ENCODE data around the gene KATNB1. TPM values are rescaled to one million over a fixed set of nuclear protein-coding genes. Genes with fewer than 3 reads are reported as not detected.

The KATNB1 gene
- total and polyA plus RNA-seq, 2 experiments from 2014 or later = 31.4 to 65.9 TPM

DNA sequence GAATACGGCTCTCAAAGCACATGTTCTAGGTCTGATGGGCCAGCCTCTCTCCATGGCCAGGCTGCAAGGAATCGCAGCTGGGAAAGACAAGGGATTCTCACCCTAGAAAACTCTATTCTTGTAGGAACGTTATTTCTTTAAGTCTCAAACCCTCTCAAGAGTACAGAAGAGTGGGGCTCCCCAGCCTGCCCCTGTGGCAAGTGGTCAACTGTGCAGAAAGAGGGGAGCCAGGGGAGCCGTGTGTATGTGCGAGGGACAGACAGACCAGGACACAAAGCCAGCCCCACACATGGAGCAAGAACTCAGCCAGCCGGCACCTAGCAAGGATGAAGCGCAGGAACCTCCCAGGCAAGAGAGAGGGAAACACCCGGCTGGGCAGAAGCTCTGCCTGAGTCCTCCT lies 50.4 kb downstream of the KATNB1 start:
- Mint-ChIP-seq H3K4me1 (peaks cover 11% of the 10 kb centered on the region; the same call in 2 of the 3 replicates), H3K9me3 (no peaks in the 10 kb centered on the region), H3K4me3 (no peak overlapping the region), H3K27ac (no peak overlapping the region), H3K27me3 (ENCODE audit: insufficient read depth, low read depth, poor library complexity) (peaks cover 8% of the 10 kb centered on the region), H3K36me3 (ENCODE audit: low read depth) (no peaks in the 10 kb centered on the region)
- H3K36me3 ChIP-seq (ENCODE audit: insufficient read depth) = no peaks in the 10 kb centered on the region
- ATAC-seq = no peak
- H3K27me3 ChIP-seq (ENCODE audit: insufficient read depth) = no peaks in the 10 kb centered on the region
- no peak overlapping the region for H3K4me3 ChIP-seq
- no peaks in the 10 kb centered on the region for H3K9me2 ChIP-seq (ENCODE audit: insufficient read depth)
- no peak overlapping the region for H3K27ac ChIP-seq (ENCODE audit: low read depth)
- H2AFZ ChIP-seq = no peak overlapping the region
- TF ChIP-seq JUNB (IDR thresholded peaks at IDR 0.05; ENCODE audit: unreplicated experiment) (no peak), ZNF331 (CRISPR knock-in tag; IDR thresholded peaks at IDR 0.05; ENCODE audit: low read depth) (no peak), CREB1 (CRISPR knock-in tag; IDR thresholded peaks at IDR 0.05; ENCODE audit: low read depth) (no peak)
- TF ChIP-seq, protein P1, sequence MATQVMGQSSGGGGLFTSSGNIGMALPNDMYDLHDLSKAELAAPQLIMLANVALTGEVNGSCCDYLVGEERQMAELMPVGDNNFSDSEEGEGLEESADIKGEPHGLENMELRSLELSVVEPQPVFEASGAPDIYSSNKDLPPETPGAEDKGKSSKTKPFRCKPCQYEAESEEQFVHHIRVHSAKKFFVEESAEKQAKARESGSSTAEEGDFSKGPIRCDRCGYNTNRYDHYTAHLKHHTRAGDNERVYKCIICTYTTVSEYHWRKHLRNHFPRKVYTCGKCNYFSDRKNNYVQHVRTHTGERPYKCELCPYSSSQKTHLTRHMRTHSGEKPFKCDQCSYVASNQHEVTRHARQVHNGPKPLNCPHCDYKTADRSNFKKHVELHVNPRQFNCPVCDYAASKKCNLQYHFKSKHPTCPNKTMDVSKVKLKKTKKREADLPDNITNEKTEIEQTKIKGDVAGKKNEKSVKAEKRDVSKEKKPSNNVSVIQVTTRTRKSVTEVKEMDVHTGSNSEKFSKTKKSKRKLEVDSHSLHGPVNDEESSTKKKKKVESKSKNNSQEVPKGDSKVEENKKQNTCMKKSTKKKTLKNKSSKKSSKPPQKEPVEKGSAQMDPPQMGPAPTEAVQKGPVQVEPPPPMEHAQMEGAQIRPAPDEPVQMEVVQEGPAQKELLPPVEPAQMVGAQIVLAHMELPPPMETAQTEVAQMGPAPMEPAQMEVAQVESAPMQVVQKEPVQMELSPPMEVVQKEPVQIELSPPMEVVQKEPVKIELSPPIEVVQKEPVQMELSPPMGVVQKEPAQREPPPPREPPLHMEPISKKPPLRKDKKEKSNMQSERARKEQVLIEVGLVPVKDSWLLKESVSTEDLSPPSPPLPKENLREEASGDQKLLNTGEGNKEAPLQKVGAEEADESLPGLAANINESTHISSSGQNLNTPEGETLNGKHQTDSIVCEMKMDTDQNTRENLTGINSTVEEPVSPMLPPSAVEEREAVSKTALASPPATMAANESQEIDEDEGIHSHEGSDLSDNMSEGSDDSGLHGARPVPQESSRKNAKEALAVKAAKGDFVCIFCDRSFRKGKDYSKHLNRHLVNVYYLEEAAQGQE (IDR thresholded peaks at IDR 0.05; ENCODE audit: unreplicated experiment) = no peak
- TF ChIP-seq, protein P2, sequence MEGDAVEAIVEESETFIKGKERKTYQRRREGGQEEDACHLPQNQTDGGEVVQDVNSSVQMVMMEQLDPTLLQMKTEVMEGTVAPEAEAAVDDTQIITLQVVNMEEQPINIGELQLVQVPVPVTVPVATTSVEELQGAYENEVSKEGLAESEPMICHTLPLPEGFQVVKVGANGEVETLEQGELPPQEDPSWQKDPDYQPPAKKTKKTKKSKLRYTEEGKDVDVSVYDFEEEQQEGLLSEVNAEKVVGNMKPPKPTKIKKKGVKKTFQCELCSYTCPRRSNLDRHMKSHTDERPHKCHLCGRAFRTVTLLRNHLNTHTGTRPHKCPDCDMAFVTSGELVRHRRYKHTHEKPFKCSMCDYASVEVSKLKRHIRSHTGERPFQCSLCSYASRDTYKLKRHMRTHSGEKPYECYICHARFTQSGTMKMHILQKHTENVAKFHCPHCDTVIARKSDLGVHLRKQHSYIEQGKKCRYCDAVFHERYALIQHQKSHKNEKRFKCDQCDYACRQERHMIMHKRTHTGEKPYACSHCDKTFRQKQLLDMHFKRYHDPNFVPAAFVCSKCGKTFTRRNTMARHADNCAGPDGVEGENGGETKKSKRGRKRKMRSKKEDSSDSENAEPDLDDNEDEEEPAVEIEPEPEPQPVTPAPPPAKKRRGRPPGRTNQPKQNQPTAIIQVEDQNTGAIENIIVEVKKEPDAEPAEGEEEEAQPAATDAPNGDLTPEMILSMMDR (conservative IDR thresholded peaks at IDR 0.05; ENCODE audit: low read depth in 2 of 2) = no peak
- peaks cover 3% of the 10 kb centered on the region; the same call in 1 of the 2 replicates for H3K4me1 ChIP-seq (ENCODE audit: insufficient read depth)
- no peaks in the 10 kb centered on the region for H3F3A ChIP-seq (replicated peaks; ENCODE audit: low read depth)
- H4K20me1 ChIP-seq (replicated peaks; ENCODE audit: insufficient read depth) = no peaks in the 10 kb centered on the region
- H3K79me2 ChIP-seq (replicated peaks; ENCODE audit: insufficient read depth) = no peaks in the 10 kb centered on the region
- H3K4me2 ChIP-seq = no peak overlapping the region
- DNase-seq (ENCODE audit: low spot score) = no peak

DNA sequence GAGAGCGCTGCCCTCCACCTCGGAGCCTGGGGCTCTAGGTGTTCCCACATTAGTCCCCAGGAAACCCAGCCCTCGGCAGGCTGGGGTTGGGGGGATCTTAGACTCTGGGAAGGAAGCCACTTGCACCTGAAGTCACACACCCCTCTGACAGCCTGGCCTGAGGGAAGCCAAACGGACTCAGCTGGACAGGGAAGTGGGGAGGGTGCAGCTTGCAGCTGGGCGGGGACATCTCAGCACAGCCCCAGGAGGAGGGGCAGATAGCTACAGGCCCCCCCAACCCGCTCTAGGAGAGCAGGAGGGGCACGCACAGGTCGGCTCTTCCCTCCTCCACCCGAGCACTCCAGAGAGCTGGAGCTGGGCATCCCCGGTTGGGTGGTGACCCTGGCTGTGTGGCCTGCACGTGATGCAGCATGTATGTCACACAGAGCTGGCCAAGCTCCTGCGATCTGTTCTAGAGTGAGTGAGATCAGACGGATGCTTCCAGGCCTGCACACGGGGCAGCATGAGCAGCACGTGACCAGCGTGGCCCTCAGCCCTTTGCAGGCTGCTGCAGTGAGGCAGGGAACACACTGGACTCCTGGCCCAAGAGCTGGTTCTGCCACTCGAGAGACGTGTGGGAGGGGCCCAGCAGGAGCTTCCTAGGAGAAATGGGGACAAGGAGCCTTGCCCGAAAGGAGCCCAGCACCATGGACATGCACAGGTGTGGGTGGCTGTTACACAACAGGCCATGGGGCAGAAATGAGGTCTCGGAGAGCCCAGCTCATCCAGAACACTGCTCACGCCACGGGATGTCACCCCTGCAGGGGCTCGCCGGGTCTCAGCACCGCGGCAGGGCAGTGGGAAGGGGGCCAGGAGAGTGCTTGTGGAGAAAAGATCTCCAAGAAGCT lies 51.3 kb downstream of the KATNB1 start:
- no peak overlapping the region for H3K4me3 ChIP-seq
- H3K79me2 ChIP-seq (replicated peaks; ENCODE audit: insufficient read depth) = no peaks in the 10 kb centered on the region
- no peaks in the 10 kb centered on the region for H4K20me1 ChIP-seq (replicated peaks; ENCODE audit: insufficient read depth)
- H3K27ac ChIP-seq (ENCODE audit: low read depth) = no peak overlapping the region
- no peak overlapping the region for H3K4me3 Mint-ChIP-seq
- peaks cover 8% of the 10 kb centered on the region for H3K27me3 Mint-ChIP-seq (ENCODE audit: insufficient read depth, low read depth, poor library complexity)
- no peaks in the 10 kb centered on the region for H3K9me3 Mint-ChIP-seq
- H3K27ac Mint-ChIP-seq = no peak overlapping the region
- H3F3A ChIP-seq (replicated peaks; ENCODE audit: low read depth) = no peaks in the 10 kb centered on the region
- ATAC-seq (no peak), DNase-seq (ENCODE audit: low spot score) (no peak)
- H3K36me3 Mint-ChIP-seq (ENCODE audit: low read depth) = no peaks in the 10 kb centered on the region
- TF ChIP-seq, protein P2 (conservative IDR thresholded peaks at IDR 0.05; ENCODE audit: low read depth in 2 of 2) = no peak
- TF ChIP-seq CREB1 (CRISPR knock-in tag; IDR thresholded peaks at IDR 0.05; ENCODE audit: low read depth) = no peak
- no peak for TF ChIP-seq ZNF114 (CRISPR knock-in tag; IDR thresholded peaks at IDR 0.05)
- peaks cover 3% of the 10 kb centered on the region; the same call in 1 of the 2 replicates for H3K4me1 ChIP-seq (ENCODE audit: insufficient read depth)
- H2AFZ ChIP-seq = no peak overlapping the region
- no peaks in the 10 kb centered on the region for H3K27me3 ChIP-seq (ENCODE audit: insufficient read depth)
- no peaks in the 10 kb centered on the region for H3K36me3 ChIP-seq (ENCODE audit: insufficient read depth)
- H3K9me2 ChIP-seq (ENCODE audit: insufficient read depth) = no peaks in the 10 kb centered on the region
- peaks cover 11% of the 10 kb centered on the region; the same call in 2 of the 3 replicates for H3K4me1 Mint-ChIP-seq
- no peak overlapping the region for H3K4me2 ChIP-seq

Data from GM23338 (cell line).